ENCODE measurements around the gene TIMM23B. TPM values are rescaled to one million over a fixed set of nuclear protein-coding genes. Genes with fewer than 3 reads are reported as not detected.
"Not testable (repeated sequence)": the region's sequence is repeated elsewhere in the genome, so short reads cannot be mapped to it uniquely, and the experiment has no call there.

TIMM23B gene

DNA sequence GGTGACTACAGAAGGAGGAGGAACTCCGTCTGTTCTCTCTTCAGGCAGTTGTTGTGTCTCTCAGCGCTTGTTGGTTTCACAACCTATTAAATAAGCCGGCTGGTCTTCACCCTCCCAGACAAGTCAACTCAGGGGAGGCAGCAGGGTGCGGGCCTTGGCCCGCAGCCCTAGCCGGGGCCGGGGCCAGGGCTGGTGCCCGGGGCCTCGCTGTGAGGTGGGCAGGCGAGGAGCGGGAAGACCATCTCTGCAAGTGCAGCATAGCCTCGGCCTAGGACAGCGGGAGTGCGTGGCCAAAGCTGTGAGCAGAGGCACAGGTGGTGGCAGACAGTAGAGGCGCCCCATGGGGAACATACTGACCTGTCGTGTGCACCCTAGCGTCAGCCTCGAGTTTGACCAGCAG, 46.5 kb downstream of the TIMM23B start, which contains the start of gene AGAP6:
Gene AGAP6 (plus strand): TSS at position 31 of the 400 bp plus-strand sequence. CDS start 310 bp downstream, at position 341.
- not testable (repeated sequence) for H3K36me3 ChIP-seq (ENCODE audit: insufficient read depth, low read length); H3K9me3 ChIP-seq (replicated peaks; ENCODE audit: low read length); H3K4me3 ChIP-seq (ENCODE audit: low read length); H3K4me2 ChIP-seq (ENCODE audit: low read length); H3K27me3 ChIP-seq (ENCODE audit: control insufficient read depth, insufficient read depth, low read length); H3K9ac ChIP-seq (ENCODE audit: low read depth, low read length); H3K4me1 ChIP-seq (ENCODE audit: control insufficient read depth, insufficient read depth, low read length)

DNA sequence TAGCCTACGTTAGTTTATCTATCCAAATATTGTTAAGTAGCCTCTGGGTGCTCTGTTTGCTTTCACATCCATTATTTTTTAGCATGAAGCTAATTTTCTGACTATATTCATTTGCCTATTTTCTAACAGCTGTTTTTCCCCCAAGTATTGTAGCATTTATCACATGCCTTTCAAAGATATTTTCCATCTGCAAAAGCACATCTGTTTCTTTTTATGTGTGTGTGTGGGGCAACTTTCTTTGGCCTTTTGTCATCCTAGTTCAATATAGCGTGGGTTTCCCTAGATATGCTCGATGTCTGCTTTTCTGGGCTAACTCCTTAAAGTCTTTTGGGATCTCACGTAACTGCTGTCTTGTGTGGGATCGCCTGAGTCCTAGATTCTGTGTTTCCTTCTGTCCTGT, 53.5 kb downstream of the TIMM23B start:
- H3K9me3 ChIP-seq (replicated peaks; ENCODE audit: low read length); H3K4me1 ChIP-seq (ENCODE audit: control insufficient read depth, insufficient read depth, low read length); H3K36me3 ChIP-seq (ENCODE audit: insufficient read depth, low read length); H3K9ac ChIP-seq (ENCODE audit: low read depth, low read length); H3K4me3 ChIP-seq (ENCODE audit: low read length); H3K27me3 ChIP-seq (ENCODE audit: control insufficient read depth, insufficient read depth, low read length); H3K4me2 ChIP-seq (ENCODE audit: low read length): not testable (repeated sequence)

DNA sequence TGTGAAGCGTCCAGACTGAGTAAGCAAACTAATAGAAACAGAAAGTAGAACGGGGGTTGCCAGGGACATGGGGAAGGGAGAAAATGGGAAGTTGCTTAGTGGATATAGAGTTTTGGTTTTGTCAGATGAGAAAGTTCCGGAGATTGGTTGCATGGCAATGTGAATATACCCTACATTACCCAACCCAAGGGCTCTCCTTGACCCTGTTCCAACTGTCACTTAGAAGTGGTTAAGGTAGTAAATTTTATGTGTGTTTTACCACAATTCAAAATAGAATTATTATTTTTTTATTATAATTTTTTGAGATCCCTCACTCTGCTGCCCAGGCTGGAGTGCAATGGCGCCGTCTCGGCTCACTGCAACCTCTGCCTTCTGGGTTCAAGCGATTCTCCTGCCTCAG, 72.2 kb downstream of the TIMM23B start:
- not testable (repeated sequence) for H3K9ac ChIP-seq (ENCODE audit: low read depth, low read length); H3K9me3 ChIP-seq (replicated peaks; ENCODE audit: low read length); H3K4me2 ChIP-seq (ENCODE audit: low read length); H3K4me3 ChIP-seq (ENCODE audit: low read length); H3K27me3 ChIP-seq (ENCODE audit: control insufficient read depth, insufficient read depth, low read length); H3K36me3 ChIP-seq (ENCODE audit: insufficient read depth, low read length)
- peaks cover 11% of the 10 kb centered on the region for H3K4me1 ChIP-seq (ENCODE audit: control insufficient read depth, insufficient read depth, low read length)

DNA sequence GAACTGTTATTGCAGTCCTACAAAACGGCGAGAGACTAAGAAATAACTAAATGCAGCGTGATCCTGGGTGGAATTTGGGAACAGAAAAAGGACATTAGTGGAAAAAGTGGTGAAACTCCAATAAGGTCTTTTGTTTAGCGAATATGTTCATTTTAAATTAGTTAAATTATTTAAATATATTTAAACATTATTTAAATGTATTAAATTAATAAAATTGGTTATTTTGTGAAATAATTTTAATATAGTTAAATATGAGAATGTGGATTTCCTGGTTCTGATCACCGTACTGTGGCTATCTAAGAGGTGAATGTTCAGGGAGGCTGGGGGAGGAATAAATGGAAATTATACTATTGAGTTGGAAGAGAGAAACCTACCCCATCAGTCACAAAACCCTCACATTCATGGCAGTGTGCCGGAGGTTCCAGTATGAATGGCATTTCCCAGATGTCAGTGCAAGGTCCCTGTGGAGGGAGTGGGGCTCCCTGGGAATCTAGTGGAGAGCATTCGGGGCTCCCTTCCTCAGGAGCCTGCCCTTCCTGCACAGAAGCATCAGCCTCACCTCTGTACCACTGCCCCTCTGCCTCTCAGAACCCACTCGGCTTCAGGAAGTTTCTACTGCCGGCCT, 73.9 kb downstream of the TIMM23B start:
- not testable (repeated sequence) for H3K4me3 ChIP-seq (ENCODE audit: low read length); H3K9ac ChIP-seq (ENCODE audit: low read depth, low read length)

DNA sequence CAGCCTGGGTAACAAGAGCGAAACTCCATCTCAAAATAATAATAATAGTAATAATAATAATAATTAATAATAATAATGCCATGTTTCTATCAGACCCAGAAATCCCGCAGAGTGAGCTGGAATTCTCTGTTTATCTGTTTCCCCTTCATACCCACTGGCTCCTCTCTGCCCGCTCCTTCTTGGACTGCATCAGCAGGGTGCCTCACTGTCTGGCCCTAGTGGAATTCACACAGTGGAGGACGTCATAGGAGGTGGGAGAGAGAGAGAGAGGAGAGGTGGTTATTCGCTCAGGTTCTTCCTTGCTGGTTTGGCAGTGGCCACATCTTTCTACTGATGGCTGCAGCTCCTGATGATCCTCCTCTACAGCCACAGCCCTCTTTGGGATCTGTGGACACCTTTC, 75.1 kb downstream of the TIMM23B start:
- not testable (repeated sequence) for H3K4me3 ChIP-seq (ENCODE audit: low read length); H3K27me3 ChIP-seq (ENCODE audit: control insufficient read depth, insufficient read depth, low read length); H3K9me3 ChIP-seq (replicated peaks; ENCODE audit: low read length); H3K4me2 ChIP-seq (ENCODE audit: low read length); H3K36me3 ChIP-seq (ENCODE audit: insufficient read depth, low read length)
- H3K9ac ChIP-seq (ENCODE audit: low read depth, low read length) = peak overlapping the region; percentile 54
- H3K4me1 ChIP-seq (ENCODE audit: control insufficient read depth, insufficient read depth, low read length) = peaks cover 11% of the 10 kb centered on the region

More for the DNA sequence above, 73.9 kb downstream of the TIMM23B start:
- not testable (repeated sequence) for H3K36me3 ChIP-seq (ENCODE audit: insufficient read depth, low read length); H3K9me3 ChIP-seq (replicated peaks; ENCODE audit: low read length); H3K4me2 ChIP-seq (ENCODE audit: low read length); H3K27me3 ChIP-seq (ENCODE audit: control insufficient read depth, insufficient read depth, low read length)
- peaks cover 11% of the 10 kb centered on the region for H3K4me1 ChIP-seq (ENCODE audit: control insufficient read depth, insufficient read depth, low read length)

DNA sequence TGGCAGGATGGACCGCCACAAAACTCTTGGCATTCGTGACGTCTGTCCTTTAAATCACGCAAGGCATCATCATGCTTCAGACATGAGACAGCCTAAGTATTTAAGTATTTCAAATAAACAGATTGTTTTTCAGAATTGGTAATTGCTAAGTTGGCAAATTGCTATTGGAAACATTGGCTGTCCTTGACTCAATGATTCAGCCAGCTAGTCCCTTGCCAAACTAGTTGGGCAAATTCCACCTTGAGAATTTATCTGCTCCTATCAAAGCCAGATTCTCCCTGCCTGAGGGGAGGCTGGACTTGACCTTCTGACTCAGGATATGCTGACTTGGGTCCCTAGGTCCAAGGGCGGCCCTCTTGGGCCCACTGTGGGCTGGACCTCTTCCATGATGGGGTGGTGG, 75.8 kb downstream of the TIMM23B start:
- not testable (repeated sequence) for H3K4me3 ChIP-seq (ENCODE audit: low read length); H3K36me3 ChIP-seq (ENCODE audit: insufficient read depth, low read length); H3K27me3 ChIP-seq (ENCODE audit: control insufficient read depth, insufficient read depth, low read length); H3K9ac ChIP-seq (ENCODE audit: low read depth, low read length); H3K4me2 ChIP-seq (ENCODE audit: low read length); H3K9me3 ChIP-seq (replicated peaks; ENCODE audit: low read length)
- peaks cover 11% of the 10 kb centered on the region for H3K4me1 ChIP-seq (ENCODE audit: control insufficient read depth, insufficient read depth, low read length)

DNA sequence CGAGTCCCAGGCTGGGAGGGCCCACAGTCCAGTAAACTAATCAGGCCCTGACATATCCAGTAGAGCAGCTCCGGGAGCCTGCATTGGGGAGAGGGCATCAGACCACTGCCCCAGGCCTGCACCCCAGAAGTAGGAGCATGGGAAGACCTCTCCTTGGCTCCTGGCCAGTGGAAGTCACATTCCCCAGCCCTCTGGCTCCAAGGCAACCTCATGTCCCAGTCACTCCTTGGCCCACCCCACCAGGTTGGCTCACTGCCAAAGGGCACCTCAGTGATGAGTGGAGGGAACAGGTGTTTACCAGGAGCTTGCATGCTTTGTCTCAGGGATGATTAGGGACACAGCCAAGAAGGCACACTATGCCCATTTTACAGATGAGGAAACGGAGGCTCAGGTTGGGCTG, 77.4 kb downstream of the TIMM23B start:
- H3K4me2 ChIP-seq (ENCODE audit: low read length); H3K36me3 ChIP-seq (ENCODE audit: insufficient read depth, low read length); H3K9me3 ChIP-seq (replicated peaks; ENCODE audit: low read length); H3K9ac ChIP-seq (ENCODE audit: low read depth, low read length); H3K4me3 ChIP-seq (ENCODE audit: low read length); H3K27me3 ChIP-seq (ENCODE audit: control insufficient read depth, insufficient read depth, low read length): not testable (repeated sequence)
- peaks cover 11% of the 10 kb centered on the region for H3K4me1 ChIP-seq (ENCODE audit: control insufficient read depth, insufficient read depth, low read length)

DNA sequence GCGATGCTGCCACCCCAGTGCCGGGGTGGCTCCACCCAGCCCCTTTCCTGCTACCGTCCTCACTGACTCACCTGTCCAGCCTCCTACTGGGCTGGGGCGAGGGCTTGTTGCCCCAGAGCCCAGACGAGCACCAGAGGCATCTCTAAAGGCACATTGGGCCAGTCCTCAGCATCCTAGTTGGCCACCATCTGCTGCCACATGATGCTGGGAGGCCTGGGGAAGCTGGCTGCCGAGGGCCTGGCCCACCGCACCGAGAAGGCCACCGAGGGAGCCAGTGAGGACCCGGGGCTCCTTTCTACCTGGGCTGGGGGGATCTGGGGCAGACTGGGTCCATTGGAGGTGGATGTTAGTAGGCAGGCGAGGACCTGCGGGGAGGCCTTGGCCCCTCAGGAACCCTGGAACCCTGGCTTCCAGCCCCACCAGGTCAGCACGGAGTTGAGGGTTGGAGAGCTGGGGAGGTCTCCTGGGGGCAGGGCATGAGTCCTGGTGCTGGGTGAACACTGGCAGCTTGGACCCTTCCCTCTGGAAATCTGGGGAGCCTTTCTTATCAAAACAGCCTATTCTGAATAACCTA, 78.7 kb downstream of the TIMM23B start:
- not testable (repeated sequence) for H3K36me3 ChIP-seq (ENCODE audit: insufficient read depth, low read length); H3K9ac ChIP-seq (ENCODE audit: low read depth, low read length); H3K4me2 ChIP-seq (ENCODE audit: low read length)

DNA sequence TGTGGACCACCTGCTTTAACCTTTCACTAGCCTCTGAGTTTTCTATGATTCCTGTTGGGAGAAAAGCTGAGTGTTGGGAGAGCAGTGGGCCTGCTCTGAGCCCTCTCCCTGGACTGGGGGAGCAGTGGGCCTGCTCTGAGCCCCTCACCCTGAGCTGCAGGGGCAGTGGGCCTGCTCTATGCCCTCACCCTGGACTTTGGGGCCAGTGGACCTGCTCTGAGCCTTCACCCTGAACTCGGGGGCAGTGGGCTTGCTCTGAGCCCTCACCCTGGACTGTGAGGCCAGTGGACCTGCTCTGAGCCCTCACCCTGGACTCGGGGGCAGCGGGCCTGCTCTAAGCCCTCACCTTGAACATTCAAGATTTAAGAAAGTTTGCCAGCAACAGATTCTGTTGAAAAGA, 79.8 kb downstream of the TIMM23B start:
- peaks cover 11% of the 10 kb centered on the region for H3K4me1 ChIP-seq (ENCODE audit: control insufficient read depth, insufficient read depth, low read length)
- no peak overlapping the region for H3K9ac ChIP-seq (ENCODE audit: low read depth, low read length)
- no peak overlapping the region for H3K4me3 ChIP-seq (ENCODE audit: low read length)
- peaks cover 18% of the 10 kb centered on the region for H3K27me3 ChIP-seq (ENCODE audit: control insufficient read depth, insufficient read depth, low read length)
- H3K4me2 ChIP-seq (ENCODE audit: low read length) = no peak overlapping the region
- H3K36me3 ChIP-seq (ENCODE audit: insufficient read depth, low read length) = no peaks in the 10 kb centered on the region
- H3K9me3 ChIP-seq (replicated peaks; ENCODE audit: low read length) = no peaks in the 10 kb centered on the region

More for the DNA sequence above, 78.7 kb downstream of the TIMM23B start:
- H3K9me3 ChIP-seq (replicated peaks; ENCODE audit: low read length); H3K4me3 ChIP-seq (ENCODE audit: low read length); H3K27me3 ChIP-seq (ENCODE audit: control insufficient read depth, insufficient read depth, low read length): not testable (repeated sequence)
- peaks cover 11% of the 10 kb centered on the region for H3K4me1 ChIP-seq (ENCODE audit: control insufficient read depth, insufficient read depth, low read length)

Small RNA genes lying within 50 kb of the gene (small RNA-seq; reads per million reads assigned to genes)
- gene RNA5SP317 = not detected
- 7.8 reads per million, percentile 89 among the genes with 10 or more reads in this experiment for gene SNORA74C-2
